G401.6 (cell line): ENCODE data around the gene IL17C.

Experiments used
- FAIRE-seq: peaks from 2 replicates; lab custom pipeline; 2012; peaks lifted over from hg19 to GRCh38; lab: Jason Lieb, UNC

Gene IL17C

GRCh38 chr16:88646345-88647034 is 8.1 kb downstream of the IL17C start:
- no peak for FAIRE-seq

GRCh38 chr16:88647178-88648070 is 9.1 kb downstream of the IL17C start:
- FAIRE-seq: no peak

- no peak for FAIRE-seq
These were observed 11.0 kb downstream of the IL17C start for GRCh38 chr16:88649195-88649923.

GRCh38 chr16:88649924-88650748 is 11.8 kb downstream of the IL17C start:
- no peak for FAIRE-seq

GRCh38 chr16:88650749-88651275 is 12.4 kb downstream of the IL17C start, which contains the start of gene CYBA:
TSS of gene CYBA (minus strand) at chr16:88651053. CDS start at chr16:88651013, 40 bp downstream.
- no peak for FAIRE-seq

GRCh38 chr16:88651276-88651988 is 13.1 kb downstream of the IL17C start:
- no peak for FAIRE-seq

GRCh38 chr16:88651989-88652761 is 13.8 kb downstream of the IL17C start:
- FAIRE-seq: no peak

- no peak for FAIRE-seq
These were observed 14.3 kb downstream of the IL17C start for GRCh38 chr16:88652762-88653063.

GRCh38 chr16:88653101-88653500 is 14.7 kb downstream of the IL17C start:
- no peak for FAIRE-seq

- FAIRE-seq: no peak
These were observed 15.4 kb downstream of the IL17C start for GRCh38 chr16:88653596-88654362.

GRCh38 chr16:88654363-88655052 is 16.1 kb downstream of the IL17C start:
- no peak for FAIRE-seq

GRCh38 chr16:88655053-88655732 is 16.8 kb downstream of the IL17C start:
- no peak for FAIRE-seq

- no peak for FAIRE-seq
These were observed 17.4 kb downstream of the IL17C start for GRCh38 chr16:88655733-88656281.

- FAIRE-seq: no peak
These were observed 18.1 kb downstream of the IL17C start for GRCh38 chr16:88656291-88656980.

GRCh38 chr16:88657371-88657770 is 19.0 kb downstream of the IL17C start:
- FAIRE-seq: no peak

- no peak for FAIRE-seq
These were observed 20.3 kb downstream of the IL17C start for GRCh38 chr16:88658714-88659113.

GRCh38 chr16:88659160-88659559 is 20.8 kb downstream of the IL17C start:
- no peak for FAIRE-seq
